LoVo (cell line): ENCODE results near the gene POLN.
"Not testable (repeated sequence)": the region's sequence is repeated elsewhere in the genome, so short reads cannot be mapped to it uniquely, and the experiment has no call there.

Experiments used
- DNase-seq: peaks from one replicate; pipeline ENCODE4 v3.0.0-alpha.2; 2016; ENCODE audit warnings: low spot score

The POLN gene

DNA sequence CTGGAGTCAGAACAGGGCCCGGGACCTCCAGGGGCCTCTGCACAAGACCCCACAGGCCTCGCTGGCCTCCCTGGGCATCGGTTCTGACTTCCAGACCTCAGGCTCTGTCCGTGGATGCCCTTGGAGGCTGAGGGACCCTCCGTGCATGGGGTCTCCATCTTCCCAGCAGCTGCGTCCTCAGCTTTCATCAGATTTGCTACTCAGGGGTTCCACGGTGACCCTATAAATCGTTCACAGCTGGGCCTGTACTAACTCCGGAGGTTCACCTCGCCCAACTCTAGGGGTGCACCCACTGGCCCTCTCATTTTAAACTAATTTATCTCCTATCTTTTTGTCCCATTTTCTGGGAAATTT lies 33.1 kb upstream of the POLN start:
- DNase-seq: not testable (repeated sequence)

DNA sequence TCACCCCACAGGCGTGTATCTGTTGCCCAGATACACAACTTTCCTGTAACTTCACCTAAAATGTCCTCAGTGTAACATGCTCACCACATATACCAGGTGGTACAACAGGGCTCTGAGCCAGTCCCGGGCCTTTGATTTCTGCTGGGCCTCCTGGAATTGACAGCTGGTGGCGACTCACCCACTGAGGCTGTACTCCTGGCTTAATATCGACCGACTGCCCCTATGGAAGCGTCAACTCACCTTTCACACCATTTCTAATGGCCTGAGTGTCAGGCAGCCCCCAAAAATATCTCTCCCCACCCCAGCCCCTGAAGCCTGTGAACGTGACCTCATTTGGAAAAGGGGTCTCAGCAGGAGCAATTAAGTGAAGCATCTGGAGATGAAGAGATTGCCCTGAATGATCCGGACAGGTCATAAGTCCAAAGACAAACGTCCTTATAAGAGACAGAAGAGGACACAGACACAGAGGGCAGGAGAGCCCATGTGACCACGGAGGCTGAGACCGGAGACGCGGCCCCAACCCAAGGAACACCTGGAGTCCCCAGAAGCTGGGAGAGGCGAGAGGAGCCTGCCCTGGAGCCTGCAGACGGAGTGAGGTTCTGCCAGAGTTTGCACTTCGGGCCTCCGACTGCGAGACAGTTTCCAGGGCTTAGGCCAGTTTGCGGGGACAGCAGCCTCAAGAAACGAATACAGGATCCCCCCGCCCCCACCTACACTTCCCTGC lies 32.6 kb upstream of the POLN start:
- no peak for DNase-seq

DNA sequence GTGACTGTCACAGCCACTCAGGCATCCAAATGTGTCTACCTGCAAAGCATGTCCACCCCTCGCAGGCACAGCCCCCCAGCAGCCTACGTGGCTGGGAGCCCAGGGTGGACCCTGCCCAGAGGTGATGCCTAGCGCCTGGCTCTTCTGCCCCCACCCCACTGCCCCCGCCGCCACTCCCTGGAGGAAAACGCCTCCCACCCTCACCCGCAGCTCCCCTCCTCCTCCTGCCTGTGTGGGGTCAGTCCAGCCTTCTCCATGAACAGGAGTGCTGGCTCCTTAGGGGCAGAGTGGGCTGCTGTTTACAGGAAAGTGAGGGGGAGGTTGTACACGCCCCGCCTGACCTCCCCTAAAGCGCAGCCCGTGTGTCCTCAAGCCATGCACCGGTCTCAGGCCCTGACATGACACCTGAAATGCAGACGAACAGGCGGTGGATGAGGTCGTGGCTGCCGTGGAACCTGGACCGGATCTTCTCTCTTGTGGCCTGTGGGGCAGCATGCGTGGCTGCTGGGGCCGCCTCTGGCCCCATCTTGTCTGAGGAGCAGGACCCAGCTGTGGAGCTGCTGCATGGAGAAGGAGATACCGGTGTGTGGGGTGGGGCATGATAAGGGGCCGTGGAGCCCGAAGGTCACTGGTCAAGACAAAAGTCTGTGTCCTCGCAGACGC lies 31.9 kb upstream of the POLN start:
- no peak for DNase-seq

DNA sequence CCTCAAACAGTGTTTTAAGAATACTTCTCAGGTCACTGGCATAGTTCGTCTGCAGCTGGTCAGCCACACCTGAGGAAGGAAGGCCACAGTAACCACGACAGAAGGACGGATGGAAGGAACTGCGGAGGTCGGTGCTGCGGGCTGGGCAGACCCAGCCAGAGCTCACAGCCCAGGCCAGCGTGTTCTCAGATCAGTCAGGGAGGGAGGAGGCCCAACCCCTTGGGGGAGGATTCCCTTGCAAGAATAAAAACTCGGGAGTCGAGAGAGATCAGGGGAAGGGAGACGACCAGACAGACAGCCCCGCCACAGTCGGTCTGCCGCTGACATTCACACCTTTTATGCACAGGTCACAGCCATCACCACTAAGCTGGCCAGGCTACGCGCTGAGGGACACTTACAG lies 31.3 kb upstream of the POLN start:
- no peak for DNase-seq

DNA sequence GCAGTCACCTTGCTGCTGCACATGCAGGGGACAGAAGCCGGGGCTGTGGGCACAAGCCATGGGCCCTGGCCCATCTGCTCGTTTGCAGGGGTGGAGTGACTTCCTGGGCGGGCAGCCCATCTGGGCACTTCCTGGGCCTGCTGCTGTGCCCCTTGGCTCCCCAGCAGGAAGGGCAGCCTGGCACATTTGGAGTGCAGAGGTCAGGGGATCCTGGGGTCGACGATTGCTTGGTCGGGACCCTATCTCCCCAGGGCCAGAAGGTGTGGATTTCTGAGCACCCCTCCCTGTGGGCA lies 30.9 kb upstream of the POLN start:
- DNase-seq: no peak

DNA sequence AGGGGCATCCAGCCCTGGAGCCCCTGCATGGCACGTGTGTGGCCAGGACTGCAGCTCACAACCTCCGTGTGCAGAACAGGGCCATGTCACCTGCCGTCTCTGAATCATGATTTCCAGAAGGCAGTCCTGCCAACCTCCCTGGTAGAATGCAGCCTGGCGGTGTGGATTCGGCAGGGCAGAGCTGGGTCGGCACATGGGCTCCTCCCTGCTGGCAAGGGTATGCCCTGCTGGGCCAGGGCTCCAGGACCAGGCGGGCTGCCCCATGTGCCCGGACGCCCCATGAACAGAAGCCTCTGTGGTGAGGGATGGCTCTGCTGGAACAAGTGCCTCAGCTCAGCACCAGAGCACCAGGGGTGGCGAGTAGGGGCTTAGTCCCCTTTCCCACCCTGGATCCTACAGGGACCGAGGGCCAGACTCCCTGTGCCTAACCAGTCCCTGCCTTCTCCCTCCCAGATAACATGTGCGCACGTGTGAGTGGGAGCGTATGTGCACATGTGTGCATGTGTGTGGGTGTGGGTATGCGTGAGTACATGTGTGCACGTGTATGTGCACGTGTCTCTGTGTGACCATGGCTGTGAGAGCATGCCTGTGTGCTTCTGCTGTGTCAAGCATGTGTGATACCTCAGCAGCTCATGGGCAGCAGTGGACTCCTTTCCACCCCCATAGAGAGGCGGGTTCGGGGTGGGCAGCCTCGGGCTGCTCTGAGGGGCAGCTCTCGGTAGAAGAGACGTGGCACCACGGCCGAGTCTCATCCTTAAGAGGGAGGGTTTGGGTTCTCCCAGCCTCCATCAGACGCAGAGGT lies 30.3 kb upstream of the POLN start:
- no peak for DNase-seq

DNA sequence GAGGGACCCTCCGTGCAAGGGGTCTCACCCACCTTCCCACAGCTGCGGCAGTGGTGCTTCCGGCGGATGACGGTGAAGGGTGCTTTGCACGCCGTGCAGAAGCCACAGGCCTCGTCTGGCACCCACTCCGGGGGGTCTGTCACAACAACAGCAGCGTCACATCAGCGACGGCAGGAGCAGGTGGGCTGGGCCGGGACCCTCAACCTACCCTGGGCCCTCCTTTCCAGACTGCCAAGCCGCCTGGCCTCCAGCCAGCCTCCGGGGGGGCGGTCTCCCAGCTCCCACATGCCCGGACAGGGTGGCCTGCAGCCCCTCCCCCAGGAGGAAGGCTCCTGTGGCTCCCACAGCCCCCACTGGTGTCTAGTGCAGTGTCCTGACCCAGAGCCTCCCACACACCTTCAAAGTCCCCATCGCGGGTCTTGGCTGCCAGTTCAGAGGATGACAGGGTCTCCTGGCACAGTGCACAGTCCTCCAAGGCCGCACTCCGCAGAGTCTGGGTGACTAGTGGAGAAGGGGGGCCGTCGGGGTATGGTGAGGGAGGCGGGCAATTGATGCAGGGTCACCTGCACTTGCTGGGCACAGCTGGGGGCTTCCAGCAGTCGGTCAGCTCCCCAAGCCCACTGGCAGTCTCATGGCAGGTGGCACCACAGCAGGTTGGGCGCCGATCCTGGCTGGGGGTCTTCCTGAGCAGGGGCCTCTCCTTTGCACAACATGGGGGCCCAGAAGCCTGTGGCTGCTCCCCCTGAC lies 29.5 kb upstream of the POLN start:
- DNase-seq: no peak

DNA sequence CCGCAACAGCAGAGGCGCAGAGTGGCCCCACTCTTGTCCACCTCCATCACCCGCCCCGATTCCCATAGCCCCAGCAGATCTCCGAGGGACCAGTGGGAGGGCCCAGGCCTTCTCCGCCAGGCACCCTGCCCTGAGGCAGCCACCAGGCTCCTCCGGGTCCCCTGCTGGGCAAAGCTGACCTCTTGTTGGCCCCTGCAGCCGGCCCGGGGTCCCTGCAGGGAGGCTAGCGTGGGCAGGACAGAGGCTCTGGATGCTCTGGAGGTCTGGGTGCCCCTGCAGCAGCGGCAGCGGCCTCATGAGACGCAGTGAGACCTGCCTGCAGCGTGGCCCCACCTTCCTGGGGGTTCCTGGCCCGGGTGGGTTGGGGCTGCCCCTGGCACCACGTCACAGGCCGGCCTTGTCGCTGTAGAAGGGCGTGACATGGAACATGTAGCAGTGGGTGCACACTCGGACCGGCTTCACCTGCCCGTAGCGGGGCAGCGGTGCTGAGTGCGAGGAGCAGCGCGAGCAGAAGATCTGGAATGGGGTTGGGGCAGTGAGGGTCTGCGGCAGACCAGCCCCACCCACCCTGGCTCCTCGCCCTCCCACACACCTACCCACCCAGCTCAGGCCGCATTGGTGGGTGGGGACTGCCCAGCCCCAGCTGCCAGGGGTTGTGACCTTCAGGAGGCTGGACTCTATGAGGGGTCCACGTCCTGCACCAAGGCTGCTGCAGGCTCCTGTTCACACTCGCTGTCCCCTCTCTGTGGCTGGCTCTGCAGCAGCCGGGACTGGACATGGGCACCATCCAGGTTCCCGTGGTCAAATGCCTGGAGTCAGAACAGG lies 28.6 kb upstream of the POLN start:
- DNase-seq: no peak

DNA sequence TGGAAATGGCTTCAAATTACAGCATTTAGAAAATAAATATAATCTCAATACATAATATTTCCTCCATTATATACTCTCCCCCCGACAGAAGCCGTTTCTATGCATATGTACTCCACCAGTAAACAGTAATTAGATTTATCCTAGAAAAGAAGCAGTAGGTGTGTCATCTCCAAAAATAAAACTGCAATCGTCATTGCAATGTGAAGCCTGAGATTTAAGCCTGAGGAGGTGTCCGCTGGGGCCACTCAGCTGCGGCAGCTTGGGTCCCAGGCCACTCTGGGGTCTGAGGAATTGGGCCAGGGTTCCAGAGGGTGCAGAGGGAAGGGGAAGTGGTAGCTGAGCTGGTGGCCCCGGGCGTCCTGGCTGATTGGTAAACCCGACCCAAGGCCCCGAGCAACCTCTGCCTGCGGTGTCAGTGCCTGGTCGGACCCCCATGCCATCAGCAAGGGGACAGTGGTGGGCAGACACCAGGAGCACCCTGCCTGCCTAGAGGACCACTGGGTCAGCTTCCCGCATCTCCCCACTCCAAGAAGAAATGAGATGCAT lies 27.8 kb upstream of the POLN start:
- no peak for DNase-seq

DNA sequence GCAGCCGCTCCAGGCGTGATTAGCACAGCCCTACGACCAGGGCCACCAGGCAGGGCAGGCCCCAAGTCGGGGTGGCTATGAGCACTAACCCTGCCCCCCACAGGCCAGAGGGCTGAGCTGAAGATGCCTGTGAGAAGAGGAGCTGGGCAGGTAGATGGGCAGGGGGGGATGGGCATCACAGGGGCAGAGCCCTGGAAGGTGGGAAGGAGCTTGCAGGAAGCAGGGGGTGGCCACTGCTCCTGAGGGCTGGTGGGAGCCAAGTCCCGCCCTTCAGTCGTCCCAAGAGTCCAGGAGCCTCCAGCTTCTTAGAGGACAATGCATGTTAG lies 27.2 kb upstream of the POLN start:
- no peak for DNase-seq

DNA sequence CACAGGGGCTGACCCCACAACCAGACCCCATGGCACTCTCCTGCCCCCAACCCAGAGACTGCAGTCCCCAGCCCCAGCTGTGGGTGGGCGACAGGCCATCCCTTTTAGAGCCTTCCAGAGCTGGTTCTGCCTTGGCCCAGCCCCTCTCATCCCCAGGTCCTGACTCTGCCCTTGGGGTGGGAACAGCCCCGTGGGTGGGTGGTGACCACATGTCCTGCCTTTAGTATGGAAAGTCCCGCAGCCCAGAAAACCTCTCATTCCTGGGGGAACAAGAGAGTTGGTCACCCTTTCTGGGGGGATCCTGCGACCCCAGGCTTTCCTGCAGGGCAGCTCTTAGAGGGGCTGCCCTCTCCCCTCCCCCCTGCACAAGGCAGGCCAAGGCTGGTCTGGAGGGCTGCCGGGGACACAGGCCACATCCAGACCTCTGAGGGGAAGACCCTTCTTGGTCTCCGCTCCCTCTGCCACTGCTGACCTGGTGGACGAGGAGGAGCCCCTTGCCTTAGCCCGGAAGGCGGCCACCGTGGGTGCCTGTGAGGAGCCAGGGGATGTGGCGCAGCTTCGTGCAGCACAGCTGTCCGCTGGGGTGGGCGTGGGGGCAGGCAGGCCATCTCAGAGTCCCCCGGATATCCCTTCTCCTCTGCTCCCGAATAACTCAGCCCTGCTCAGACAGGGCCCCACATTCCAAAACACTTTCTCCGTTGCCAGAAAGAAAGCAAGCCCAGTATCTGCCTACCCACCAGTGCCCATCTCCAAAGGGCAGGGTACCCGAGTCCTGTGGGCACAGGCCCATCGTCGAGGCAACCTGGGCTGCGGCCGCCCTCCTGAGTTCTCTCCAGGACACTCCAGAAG lies 26.7 kb upstream of the POLN start:
- no peak for DNase-seq

DNA sequence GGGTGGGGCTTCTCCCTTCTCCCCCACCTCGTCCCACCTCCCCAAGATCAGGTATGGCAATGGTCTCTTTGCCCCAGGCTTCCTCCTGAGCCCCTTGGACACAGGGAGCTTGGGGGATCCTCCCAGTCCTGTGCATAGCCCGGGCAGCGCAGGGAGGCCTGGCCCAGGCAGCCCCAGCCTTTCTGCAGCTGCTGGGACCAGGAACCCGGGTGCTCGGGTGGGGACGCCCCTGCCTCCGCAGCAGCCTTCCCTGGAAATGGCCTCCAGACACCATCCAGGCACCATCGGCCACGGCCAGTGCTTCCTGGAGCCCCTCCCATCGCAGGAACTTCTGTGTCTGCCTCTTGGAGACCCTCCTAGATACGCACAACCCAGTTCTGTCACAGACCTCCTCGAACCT lies 25.9 kb upstream of the POLN start:
- DNase-seq: no peak

DNA sequence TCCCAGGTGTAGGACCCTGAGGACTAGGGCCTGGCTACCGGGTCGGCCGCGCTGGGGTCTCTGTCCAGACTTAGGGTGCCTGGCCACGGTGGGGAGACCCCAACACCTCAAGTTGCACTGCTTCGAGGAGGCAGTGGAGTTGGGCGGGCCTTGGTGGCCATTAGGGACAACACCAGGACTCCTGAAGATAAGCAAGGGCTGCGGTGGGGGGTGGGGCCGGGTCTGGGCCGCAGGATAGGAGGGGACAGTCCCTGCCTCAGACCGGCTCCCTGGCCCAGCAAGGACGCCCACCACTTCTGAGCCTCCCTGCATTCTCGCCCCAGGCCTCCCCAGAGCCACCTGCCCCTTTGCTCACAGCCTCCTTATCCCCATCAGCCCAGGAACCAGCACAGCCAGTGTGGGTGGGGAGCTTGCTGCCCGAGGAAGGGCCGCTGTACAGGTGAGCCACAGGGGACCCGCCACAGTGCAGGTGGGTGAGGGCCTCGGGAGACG lies 25.4 kb upstream of the POLN start:
- no peak for DNase-seq

DNA sequence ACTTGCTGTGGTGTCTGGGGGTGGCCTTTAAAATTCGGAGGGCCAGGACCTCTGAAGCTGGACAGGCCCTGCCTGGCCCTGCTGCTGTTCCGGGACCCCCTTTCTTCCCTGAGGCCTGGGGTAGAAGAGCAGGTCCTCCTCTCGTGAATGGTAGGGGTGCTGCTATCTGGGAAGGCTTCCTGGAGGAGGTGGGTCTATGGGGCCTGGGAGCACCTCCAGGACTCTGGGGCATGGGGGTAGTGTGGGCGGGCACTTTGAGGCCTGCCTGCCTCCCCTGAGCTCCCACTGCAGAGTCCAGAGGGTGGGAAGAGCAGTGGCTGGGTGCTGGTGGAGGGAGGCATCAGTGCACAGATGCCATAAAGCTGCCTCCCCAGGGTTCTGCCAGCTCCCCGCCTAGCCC lies 24.9 kb upstream of the POLN start:
- no peak for DNase-seq

DNA sequence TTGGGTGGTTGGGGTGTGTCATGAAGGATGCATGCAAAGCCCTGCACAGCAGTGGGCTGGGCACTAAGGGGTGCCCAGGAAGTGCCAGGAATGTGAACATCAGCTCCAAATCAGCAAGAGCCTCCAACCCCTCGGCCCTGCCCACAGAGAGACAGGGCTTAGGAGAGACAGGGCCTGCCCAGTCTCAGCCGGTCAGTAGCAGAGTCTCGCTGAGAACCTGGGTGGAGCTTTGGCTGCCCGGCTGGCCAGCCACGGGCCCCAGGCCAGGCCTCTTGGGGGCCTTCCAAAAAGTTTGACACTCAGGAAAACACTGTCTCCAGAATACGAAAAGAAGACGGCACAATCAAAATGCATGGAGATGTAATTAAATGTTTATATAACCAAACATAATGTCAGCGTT lies 24.3 kb upstream of the POLN start:
- no peak for DNase-seq

DNA sequence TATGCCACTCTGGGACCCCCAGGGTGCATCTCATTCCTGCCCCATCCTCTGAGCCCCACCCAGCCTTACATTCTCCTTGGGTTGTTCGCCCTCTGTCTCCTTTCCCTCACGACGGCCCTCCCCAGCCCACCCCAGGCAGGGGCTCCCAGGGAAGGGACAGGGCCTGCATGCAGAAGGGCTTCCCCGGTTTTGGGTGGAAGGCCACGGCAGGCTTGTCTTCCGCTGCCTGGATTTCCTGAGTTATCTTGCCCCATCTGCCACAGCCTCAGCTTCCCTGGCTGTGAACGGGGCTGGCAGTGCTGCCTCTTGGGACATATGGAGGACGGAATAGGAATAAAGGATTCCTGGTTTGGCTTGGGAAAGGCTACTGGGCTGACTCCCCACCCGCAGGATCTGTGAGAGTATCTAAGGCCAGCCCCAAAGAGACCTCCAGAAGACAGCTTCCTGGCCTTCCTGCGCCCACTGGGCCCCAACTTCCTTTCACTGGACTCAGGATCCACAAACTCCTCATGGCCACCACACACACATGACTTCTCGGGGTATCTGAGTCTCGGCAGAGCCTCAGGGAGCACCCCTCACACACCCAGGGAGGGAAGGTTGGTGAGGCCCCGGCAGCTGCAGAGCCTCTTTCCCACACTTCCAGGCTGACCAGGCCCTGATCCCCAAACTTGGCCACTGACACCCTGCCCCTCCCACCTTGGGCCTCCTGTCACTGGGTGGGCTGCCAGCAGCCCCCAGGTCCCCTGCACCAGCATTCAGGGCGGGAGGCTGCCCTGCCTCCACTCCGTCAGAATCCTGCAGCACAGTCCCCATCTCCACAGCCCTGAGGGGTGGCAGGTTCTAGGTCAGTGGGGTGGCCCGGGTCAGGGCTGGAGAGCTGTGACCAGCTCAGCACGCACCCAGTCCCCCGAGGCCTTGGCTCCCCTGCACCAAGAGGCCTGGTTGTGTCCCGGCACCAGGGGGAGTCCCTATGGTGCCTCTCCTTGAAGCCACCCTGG lies 23.5 kb upstream of the POLN start:
- DNase-seq: no peak

DNA sequence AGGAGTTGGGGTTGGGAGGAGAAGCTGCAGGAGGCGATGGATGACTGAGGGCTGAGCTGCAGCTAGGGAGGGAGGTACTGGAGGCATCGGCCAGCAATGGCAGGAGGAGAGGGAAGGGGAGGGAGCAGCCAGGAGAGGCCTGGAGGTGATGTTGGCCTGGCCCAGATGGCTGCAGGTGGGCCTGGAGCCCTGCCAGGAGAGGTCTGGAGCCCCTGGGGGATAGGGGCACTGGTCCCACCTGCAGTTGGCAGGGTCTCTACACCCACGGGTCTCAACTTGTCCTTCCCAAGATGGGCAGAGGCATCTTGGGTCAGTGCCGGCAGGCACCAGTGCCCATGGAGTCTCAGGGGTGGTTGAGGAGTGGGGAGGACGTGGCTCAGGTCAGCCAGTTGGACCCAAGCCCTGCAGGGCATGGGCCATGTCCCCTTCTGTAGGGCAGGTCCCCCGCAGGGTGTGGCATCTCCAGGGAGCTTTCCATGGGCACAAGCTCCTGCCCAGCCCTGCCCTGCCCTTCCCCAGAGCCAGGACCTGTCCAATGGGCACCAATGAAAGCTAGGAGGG lies 22.6 kb upstream of the POLN start:
- DNase-seq: no peak

DNA sequence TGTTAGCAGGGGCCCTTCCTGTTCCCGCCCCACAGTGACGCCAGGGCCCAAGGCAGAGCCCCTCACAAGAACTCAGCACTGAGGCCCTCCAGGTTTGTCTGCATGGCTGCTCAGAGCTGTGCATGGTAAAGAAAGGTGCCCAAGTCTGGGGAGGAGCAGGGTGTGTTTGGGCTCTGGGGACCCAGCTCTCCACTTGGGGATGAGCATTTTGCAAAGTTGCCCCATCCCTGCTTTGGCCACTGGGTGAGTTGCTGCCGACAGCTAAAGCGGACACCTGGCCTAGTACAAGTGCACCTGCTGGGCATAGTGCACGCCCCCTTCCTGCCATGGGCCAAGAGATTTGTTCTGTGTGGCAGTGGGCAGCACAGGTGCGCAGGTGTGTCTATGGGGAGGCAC lies 22.0 kb upstream of the POLN start:
- no peak for DNase-seq

DNA sequence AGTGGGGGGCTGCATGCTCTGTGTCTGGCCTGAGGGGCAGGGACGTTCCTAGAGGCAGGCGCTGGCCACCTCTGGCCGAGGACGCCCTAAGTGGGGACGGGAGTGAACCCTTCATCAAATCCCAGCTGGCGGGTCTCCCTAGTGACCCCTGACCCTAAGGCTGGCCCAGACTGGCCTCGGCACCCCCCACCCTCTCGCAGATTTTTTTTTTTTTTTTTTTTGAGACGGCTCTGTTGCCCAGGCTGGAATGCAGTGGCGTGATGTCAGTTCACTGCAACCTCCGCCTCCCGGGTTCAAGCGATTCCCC lies 21.0 kb upstream of the POLN start:
- no peak for DNase-seq
